NK-92 (cell line): Measurements from ENCODE around the gene GON7.
"Not testable (repeated sequence)": the region's sequence is repeated elsewhere in the genome, so short reads cannot be mapped to it uniquely, and the experiment has no call there.

Source experiments
- DNase-seq: peaks from one replicate; lab custom pipeline; 2025; ENCODE audit not compliant: unreplicated experiment; lab: John Stamatoyannopoulos, UW

The GON7 gene

GRCh38 chr14:93206793-93207467 lies at the start of gene GON7, which contains the start of gene UBR7:
Gene GON7, minus strand, starts transcription at chr14:93207065. Its CDS starts 28 bp downstream, at chr14:93207037.
Gene UBR7, plus strand, starts transcription at chr14:93207256. Its CDS starts 36 bp downstream, at chr14:93207292.
- DNase-seq = peak; percentile 32

- DNase-seq = no peak
Measured at GRCh38 chr14:93249128-93249831, 42.4 kb upstream of the GON7 start.

DNA sequence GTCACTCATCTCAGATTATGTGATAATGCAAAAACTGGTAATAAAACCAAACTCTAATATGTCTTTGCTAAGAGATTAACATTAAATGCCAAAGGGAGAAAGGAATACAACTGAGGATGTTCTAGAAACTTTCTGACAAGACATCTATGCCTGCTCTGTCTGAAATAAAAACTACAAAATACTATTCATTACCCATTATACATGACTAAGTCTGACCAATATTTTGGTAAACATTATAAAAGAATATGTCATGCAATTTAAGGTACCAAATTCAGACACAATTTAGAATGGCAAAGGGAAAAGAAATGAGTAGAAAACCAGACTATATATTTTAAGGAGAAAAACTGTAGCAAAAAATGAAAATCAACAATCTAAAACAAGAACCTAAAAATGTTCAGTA lies 39.7 kb upstream of the GON7 start:
- DNase-seq = no peak

DNA sequence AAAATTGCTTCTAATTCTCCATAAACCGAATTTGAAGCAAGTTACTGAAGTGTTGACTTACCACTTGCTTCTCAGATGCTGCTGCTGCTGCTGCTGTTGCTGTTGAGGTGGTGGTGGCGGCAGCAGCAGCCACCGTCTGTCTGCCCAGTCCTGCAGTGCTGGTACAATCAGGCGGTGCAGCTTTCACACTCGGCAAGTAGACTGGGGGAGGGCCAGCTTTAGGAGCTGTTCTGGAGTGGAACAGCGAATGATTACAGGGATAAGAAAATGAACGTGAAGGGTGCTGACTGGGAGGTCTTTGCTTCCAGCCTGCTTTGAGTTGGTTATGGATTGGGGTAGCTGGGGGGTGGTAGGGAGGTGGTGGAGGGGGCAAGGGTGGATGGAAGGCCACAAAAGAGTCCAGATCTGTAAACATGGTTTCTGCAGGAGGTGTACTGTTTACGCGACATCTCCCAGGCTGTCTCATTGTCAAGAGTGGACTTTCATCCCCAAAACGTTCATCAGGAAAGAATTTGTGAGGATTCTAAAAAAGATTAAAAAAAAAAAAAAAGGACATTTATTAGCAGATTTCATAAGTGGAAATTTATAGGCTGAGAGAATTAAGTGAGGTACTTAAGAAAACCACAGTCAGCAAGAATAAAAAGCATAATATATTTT lies 39.0 kb upstream of the GON7 start:
- DNase-seq = no peak

GRCh38 chr14:93240678-93241000 lies 33.8 kb upstream of the GON7 start:
- DNase-seq = no peak

GRCh38 chr14:93239869-93240677 lies 33.2 kb upstream of the GON7 start:
- DNase-seq = no peak

DNA sequence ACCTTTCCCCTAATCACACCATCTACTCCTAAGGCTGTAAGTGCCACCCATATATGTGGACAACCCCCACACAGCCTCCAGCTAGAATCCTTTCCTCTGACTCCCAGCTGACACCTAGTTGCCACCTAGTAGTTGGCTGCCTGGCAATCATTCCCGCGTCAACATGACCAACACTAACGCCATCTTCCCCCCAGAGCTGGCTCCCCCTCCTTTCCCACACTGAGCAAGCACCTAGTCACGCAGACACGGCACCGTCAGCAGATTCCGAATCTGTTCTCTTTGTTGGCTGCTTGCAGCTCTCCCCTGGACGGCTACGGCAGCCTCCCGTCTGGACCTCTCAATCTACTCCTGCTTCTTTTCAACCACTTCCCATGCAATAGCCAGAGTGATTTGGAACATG lies 27.9 kb upstream of the GON7 start:
- DNase-seq = no peak

GRCh38 chr14:93233078-93233477 lies 26.2 kb upstream of the GON7 start:
- not testable (repeated sequence) for DNase-seq

DNA sequence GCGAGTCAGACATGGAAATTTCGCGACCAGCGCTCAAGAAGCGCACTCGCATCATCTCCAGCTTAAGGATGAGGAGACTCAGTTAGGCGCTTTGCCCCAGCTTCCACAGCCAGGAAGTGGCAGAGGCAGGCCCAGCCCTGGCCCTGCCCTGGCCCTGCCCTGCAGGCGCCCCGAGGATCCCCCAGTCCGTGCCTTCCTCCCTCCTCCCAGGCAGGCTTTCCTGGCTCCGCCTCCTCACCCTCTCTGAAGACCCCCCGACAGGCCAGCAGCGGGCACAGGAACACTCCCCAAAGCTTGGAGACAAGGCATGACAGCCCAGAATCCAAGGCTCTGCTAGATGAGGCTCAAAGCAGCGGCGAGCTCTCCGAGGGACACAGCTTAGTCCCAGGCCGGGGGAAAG lies 25.3 kb upstream of the GON7 start:
- DNase-seq = no peak

- DNase-seq = no peak
Measured at GRCh38 chr14:93231129-93231979, 24.5 kb upstream of the GON7 start.

- DNase-seq = no peak
Measured at GRCh38 chr14:93230539-93230938, 23.7 kb upstream of the GON7 start.

DNA sequence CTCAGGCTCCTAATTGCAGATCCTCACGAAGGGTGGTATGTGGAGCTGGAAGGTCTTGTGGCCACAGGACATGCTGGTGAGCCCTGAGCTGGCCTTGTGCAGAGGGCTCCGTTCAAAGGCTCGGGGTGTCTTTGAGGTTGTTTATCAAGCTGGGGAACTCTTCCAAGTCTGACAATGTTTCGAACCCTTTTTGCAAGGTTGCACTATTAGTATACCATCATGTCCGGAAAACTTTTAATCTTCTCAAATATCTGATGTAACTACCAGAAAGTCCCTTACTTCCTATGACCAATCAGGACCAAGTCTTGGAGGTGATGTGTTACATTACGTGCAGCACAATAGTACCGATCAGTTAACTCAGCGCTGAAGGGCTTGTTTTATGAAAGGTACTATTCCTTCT lies 21.7 kb upstream of the GON7 start:
- DNase-seq = no peak

GRCh38 chr14:93223565-93223964 lies 16.7 kb upstream of the GON7 start:
- no peak for DNase-seq

- DNase-seq = no peak
Measured at GRCh38 chr14:93220509-93220908, 13.6 kb upstream of the GON7 start.

DNA sequence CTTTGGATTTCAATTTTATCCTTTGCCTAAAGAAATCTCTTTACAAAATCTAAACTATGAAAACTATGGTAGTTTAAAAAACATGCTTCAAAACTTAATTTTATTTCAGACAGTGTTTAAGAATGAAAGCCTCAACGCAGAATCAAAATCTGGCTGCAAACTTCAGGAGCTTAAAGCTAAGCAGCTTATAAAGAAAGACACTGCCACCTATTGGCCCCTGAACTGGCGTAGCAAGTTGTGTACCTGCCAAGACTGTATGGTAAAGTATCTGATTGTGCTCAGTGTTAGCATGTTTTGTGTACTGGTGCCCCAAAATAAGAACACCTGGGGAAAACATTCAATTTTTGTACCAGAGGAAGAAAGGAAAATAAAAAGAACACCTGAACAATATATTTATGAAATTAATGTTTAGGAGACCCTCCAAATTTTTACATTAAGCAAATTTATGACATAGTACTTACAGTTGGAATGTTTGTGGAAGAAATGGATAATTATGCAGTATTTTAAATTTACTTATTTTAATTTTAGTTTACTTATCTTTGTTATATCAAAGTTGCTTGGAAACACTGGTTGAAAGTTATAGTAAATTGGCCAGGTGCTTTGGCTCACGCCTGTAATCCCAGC lies 12.3 kb upstream of the GON7 start:
- no peak for DNase-seq

- no peak for DNase-seq
Measured at GRCh38 chr14:93214598-93214997, 7.7 kb upstream of the GON7 start.

DNA sequence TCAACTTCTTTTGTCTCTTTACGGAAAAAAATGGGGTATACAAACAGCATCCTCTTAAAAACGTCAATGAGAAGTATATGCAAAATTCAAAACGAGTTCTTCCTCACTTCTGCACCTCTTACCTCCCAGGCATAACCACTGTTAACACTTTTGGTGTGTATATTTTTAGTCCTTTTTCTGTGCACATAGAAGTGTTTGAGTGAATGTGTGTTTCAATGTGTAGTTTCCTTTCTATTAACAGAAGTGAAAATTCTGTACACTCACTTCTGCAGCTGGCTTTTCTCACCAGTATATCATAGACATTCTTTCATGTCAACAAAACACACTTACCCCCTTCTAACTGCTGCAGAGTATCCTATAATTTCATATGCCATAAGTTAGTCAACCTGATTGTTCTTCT lies 5.6 kb upstream of the GON7 start:
- DNase-seq = no peak

GRCh38 chr14:93207468-93208308 lies 823 bp upstream of the GON7 start:
- no peak for DNase-seq

- no peak for DNase-seq
Measured at GRCh38 chr14:93201155-93201704, 5.6 kb downstream of the GON7 start.
